ENCODE data around the gene API5.

The API5 gene

GRCh38 chr11:43359422-43359818 lies 47.6 kb downstream of the API5 start:
- peak in 1 of 2 donors; percentile 23 for DNase-seq (ENCODE audit: low read depth in 1 of 2, low spot score in 1 of 2)

DNA sequence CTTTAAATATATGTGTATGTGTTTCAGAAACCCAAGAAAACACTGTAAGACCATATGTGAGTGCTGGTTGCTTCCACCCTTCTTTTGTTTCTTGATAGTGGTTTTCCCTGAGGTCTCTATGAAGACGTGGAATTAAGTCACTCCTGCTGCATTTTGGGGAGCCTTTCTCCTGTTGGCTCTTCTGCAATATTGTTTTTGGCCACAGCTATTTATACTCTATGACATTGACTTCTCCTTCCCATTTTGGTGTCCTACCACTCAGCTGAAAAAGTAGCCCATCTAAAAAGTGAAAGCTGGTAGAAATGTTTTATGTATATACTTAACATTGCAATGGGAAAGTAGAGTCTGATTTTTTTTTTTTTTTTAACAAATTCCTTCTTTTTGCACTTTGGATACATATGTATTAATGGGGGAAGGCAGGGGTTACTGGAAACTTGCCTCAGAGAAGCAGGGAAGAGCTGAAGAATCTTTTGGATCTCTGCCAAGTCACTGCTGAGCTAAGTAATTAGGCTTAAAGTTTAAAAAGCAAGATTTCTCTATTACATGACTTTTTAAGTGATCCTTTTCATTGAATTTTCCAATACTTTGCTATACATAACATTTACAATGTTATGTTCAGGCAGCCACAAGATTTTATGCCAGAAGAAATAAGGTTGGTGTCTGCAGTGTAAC lies 48.7 kb downstream of the API5 start:
- DNase-seq (ENCODE audit: low read depth in 1 of 2, low spot score in 1 of 2): no peak

DNA sequence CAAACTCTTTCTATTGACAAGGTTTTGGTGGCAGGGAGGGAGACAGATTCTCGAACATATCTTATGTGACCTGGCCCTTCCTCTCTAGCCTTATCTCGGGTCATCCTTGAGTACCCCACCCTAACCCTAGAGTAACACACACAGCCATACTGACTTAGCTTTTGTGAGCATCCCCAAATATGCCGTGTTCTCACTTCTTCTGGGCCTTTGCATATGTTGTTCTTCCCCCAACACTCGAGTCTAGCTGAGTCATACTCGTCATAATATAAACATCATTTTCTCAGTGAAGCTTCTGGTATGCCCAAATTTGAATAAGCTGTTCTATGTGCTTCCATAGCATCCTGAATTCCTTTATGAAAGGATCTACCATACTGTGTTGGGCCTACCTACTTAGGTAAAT lies 54.9 kb downstream of the API5 start:
- no peak for DNase-seq (ENCODE audit: low read depth in 1 of 2, low spot score in 1 of 2)

DNA sequence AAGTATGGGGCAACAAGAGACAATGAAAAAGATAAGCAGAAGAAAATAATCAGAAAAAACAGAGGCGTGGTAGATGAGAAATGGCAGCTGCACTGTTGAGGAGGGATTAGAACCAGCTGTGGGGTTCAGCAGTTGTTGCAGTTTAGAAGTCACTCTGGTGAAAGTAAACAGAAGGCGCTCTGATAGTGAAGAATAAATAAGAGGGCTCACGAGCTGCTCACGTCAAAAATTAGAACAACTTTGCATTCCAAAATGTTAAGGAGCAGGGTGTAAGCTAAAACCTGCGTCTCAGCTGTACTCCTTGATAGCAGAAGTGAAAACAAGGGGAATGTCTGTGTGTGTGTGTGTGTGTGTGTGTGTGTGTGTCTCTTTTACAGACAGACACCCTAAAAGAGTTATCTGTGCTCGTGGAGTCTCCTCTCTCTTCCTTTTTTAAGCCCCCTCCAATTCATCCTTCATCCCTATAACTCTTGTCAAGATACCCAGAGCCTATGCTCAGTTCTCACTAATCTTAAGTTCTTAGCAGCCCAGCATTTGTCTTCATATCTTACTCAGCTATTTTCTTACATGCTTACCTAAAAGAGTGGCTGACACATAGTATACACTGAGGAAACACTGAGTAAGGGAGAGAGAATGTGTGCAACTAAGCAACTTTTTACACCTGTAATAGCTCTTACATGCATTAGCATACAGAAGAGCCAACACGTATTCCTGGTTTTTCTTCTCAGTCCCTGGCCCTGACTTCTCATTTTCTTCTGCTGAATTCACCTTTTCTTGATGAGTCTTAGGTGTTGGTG lies 55.8 kb downstream of the API5 start:
- no peak for DNase-seq (ENCODE audit: low read depth in 1 of 2, low spot score in 1 of 2)

DNA sequence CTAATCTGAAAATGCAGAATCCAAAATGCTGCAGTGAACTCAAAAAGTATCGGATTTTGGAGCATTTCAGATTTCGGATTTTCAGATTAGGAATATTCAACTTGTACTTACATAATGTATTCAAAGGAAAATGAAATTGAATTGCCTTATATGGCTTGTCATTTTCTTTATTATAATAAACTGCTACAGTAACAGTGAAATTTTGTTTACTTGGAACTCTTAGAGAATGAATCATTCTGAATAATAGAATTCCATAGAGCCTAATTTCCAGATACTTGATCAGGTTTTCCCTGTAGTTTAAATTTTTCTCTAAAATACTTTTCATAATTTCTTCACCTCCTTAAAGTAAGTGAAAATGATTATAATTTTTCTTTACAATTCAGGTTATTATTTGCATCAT lies 64.3 kb downstream of the API5 start:
- no peak for DNase-seq (ENCODE audit: low read depth in 1 of 2, low spot score in 1 of 2)

DNA sequence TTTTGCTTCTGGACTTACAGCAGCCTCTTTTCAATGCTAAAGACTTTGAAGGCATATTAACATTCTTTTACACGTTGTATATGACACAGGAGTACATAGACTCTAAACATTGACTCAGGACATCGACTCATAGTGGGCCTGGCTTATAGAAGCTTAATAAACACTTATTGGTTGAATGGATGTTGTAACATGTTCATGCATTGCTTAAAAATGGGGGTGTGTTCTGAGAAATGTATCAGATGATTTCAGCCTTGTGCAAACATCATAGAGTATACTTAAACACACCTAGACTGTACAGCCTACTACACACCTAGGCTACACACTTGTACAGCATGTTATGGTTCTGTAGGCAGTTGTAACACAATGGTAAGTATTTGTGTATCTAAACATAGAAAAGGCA lies 64.8 kb downstream of the API5 start:
- DNase-seq (ENCODE audit: low read depth in 1 of 2, low spot score in 1 of 2): no peak

- no peak for DNase-seq (ENCODE audit: low read depth in 1 of 2, low spot score in 1 of 2)
Observed at GRCh38 chr11:43377389-43377788, 65.6 kb downstream of the API5 start.

GRCh38 chr11:43378897-43379296 lies 67.1 kb downstream of the API5 start:
- no peak for DNase-seq (ENCODE audit: low read depth in 1 of 2, low spot score in 1 of 2)

- no peak for DNase-seq (ENCODE audit: low read depth in 1 of 2, low spot score in 1 of 2)
Observed at GRCh38 chr11:43381802-43382201, 70.0 kb downstream of the API5 start.

DNA sequence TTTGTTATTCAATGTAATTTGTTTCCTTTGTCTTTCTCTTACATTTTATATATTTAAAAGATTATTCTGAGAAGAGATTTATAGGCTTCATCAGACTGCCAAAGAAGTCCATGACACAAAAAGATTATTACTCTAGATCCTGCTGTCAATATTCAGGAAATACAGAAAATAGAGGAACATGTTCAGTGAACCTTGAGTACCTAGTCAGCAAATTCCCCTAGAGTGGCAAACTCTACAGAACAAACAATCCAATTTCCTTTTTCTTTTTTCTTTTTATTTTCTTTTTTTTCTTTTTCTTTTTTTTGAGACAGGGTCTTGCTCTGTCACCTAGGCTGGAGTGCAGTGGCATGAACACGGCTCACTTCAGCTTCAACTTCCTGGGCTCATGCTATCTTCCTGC lies 70.8 kb downstream of the API5 start:
- no peak for DNase-seq (ENCODE audit: low read depth in 1 of 2, low spot score in 1 of 2)

DNA sequence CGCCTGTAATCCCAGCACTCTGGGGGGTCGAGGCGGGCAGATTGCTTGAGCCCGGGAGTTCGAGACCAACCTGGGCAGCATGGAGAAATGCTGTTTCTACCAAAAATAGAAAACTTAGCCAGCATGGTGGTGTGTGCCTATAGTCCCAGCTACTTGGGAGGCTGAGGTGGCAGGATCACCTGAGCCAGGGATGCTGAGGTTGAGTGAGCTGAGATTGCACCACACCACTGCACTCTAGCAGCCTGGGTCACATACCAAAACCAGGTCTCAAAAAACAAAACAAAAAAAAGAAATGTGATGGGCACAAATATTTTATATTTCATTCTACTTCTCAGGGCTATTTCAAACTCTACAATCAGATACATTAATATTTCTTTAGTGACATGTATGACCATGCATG lies 72.6 kb downstream of the API5 start:
- no peak for DNase-seq (ENCODE audit: low read depth in 1 of 2, low spot score in 1 of 2)

DNA sequence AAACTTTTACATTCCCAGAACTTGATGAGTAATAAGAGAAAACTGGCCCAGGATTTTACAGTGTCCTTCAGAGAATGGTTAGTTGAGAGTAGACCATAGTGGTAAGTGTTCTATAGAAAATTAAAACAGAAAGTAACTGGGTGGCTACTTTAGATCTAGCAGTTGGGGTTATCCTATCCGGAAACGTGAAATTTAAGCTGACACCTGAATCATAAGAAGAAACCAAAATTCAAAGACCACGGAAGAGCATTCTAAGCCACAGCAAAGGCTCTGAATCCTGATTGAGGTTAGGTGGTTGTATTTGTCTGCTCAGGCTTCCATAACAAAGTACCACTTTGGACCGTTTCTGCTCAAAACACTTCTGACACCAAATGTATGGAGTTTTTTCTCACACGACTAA lies 80.9 kb downstream of the API5 start:
- DNase-seq (ENCODE audit: low read depth in 1 of 2, low spot score in 1 of 2): no peak

- DNase-seq (ENCODE audit: low read depth in 1 of 2, low spot score in 1 of 2): no peak
Observed at GRCh38 chr11:43393765-43394355, 82.1 kb downstream of the API5 start.
